Fibroblast of skin of abdomen (primary cell): ENCODE data around the gene SCYL1.
A peak's percentile ranks its signal among the peaks of the same experiment; 100 is the strongest.

ENCODE experiments used
- DNase-seq: peaks from one replicate; pipeline ENCODE4 v3.0.0-alpha.2; 2013

Gene SCYL1

DNA sequence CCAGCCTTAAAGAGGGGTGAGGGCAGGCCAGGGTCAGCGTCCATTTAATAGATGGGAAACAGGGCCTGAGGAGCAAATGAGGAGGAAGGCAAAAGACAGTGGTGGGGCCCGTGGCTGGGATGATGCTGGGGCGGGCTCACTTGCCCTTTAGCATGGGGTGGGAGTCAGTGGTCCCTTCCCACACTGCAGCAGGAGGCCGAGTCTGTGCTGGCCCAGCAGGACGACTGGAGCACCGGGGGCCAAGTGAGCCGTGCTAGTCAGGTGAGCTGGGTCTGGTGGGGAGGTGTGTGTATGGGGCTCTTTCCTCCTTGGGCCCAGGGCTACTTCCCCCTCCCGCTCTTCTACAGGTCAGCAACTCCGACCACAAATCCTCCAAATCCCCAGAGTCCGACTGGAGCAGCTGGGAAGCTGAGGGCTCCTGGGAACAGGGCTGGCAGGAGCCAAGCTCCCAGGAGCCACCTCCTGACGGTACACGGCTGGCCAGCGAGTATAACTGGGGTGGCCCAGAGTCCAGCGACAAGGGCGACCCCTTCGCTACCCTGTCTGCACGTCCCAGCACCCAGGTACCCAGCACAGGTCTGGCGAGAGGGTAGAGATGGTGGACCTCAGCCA, 12.8 kb downstream of the SCYL1 start:
- no peak for DNase-seq

GRCh38 chr11:65538232-65538914, 13.5 kb downstream of the SCYL1 start:
- no peak for DNase-seq

DNA sequence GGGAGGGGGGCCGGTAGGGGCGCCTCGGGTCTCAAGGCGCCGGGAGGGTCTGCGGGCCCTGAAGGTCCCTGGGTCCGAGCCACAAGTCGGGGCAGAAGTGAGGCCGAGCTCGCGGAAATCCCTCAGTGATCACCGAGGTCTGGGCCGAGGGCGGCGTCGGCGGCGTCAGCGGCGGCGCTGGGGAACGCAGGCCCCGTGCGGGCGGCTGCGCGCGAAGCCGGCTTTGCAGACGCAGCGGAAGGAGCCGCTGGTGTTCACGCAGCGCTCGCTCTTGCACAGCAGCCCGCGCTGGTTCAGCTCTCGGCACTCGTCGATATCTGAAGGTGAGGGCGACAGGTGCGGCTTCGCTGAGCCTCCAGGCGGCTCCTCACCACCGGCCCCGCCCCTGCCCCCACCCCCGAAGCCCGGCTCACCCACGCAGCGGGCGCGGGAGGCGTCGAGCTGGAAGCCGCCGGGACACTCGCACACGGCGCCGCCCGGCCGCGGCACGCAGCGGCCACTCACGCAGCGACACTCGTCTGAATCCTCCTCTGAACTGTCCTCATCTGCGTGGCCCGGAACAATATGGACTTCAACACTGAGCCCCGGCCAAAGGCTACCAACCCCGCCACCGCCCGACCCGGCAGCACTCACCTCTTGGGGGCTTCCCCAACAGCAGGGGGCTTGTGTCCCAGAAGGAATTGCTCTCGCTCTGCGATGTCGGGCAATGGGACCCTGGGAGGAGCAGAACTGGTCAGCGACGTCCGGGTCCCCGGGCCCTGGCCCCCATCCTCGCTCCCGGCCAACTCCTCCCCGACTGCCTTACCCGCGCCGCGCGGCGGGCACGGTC, 14.2 kb downstream of the SCYL1 start:
- DNase-seq = no peak

DNA sequence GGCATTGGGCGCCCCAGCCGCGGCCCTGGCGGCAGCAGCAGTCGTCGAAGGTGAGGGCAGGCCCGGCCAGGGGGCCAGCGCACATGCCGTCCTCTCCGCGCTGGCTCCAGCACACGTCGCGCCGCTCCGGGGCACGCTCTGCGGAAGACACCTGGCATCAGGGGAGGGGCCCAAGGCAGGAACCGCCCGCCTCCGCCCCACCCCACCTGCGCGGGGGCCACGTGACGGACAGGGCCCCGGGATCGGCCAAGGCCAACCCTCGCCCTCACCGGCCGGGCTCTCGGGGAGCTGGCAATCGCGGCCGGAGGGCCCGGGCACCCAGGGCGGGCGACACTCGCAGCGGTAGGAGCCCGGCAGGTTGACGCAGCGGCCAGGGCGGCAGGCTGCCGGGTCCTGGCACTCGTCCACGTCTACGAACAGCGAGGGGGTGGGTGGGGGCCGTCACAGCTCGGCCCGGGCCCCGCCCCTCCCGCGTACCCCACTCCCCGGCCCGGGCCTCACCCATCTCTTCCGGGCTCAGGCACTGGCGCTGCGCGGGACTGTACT, 14.9 kb downstream of the SCYL1 start:
- DNase-seq = no peak

GRCh38 chr11:65540290-65541092, 15.6 kb downstream of the SCYL1 start:
- DNase-seq = peak; percentile 84

GRCh38 chr11:65541093-65541982, 16.5 kb downstream of the SCYL1 start:
- no peak for DNase-seq

DNA sequence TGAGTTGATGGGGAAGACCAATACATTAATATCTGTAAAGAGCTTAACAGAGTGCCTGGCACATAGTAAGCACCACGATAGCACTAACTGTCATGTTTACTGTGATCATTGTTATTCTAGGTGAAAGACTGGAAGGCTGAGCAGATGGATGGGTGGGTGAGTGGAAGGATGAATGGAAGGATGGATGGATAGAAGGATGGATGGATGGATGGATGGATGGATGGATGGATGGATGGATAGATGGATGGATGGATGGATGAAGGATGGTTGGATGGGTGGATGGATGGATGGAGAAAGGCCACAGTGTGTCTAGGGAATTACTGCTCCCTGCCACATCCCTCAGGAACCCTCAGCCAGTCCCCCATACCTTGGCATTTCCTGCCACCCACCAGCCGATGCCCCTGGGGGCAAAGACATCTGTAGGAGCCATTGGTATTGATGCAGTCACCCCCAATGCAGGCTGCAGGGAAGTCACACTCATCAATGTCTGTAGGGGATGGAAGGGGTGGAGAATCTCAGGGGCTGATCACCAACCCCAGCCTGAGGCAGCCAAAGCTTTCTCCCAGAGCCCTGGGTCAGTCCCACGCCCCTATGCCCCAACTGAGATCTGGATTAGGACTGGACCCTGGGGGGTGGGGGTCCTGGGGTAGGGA, 18.0 kb downstream of the SCYL1 start:
- no peak for DNase-seq

DNA sequence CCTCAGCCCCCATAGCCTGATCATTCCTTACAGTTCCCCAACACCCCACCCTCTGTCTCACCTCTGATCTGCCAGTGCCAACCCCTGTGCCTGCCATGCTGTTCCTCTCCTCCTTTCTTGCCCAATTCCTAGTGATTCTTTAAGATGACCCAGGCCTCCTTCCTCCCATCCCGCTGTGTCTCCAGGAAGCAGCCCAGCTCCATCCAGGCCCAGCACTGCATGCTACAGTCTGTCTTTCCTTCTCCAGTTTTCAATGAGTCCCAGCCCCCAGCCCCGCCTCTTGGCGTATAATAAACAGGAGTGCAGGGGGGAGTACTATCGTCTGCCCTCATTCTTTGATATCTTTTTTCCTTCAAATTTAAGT, 21.0 kb downstream of the SCYL1 start:
- DNase-seq = no peak

DNA sequence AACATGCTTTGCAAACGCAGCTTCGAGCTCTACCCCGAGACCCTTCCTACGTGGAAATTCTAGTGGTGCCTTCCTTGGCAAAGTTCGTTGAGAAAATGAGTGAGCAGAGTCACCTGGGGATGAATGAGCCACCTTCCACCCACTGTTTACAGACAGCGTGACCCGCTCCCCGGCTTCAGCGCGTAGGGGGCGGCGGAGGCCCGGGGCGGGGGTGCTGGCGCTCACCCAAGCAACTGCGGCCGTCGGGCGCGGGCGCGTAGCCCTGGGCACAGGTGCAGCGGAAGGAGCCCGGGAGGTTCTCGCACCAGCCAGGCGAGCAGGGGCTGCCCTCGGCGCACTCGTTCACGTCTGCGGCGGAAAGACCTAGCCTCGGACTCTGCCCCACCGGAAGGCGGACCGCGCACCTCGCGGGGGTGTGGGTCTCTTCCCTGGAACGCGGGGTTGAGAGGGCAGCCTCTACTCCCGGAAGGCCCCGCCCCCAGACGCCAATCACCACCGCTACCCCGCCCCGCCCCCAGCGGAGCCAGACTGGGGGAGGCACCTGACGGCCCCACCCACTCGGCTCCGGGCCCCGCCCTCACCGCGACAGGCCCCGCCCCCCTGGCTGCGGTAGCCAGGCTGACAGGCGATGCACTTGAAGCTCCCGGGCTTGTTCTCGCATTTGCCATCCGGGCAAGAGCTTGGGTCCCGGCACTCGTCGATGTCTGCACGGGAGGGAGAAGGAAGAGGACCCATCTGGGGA, 21.5 kb downstream of the SCYL1 start:
- no peak for DNase-seq

- DNase-seq = no peak
Observed at GRCh38 chr11:65547446-65548125, 22.7 kb downstream of the SCYL1 start.

- DNase-seq = no peak
Observed at GRCh38 chr11:65548395-65548794, 23.5 kb downstream of the SCYL1 start.

- no peak for DNase-seq
Observed at GRCh38 chr11:65549096-65549495, 24.2 kb downstream of the SCYL1 start.

DNA sequence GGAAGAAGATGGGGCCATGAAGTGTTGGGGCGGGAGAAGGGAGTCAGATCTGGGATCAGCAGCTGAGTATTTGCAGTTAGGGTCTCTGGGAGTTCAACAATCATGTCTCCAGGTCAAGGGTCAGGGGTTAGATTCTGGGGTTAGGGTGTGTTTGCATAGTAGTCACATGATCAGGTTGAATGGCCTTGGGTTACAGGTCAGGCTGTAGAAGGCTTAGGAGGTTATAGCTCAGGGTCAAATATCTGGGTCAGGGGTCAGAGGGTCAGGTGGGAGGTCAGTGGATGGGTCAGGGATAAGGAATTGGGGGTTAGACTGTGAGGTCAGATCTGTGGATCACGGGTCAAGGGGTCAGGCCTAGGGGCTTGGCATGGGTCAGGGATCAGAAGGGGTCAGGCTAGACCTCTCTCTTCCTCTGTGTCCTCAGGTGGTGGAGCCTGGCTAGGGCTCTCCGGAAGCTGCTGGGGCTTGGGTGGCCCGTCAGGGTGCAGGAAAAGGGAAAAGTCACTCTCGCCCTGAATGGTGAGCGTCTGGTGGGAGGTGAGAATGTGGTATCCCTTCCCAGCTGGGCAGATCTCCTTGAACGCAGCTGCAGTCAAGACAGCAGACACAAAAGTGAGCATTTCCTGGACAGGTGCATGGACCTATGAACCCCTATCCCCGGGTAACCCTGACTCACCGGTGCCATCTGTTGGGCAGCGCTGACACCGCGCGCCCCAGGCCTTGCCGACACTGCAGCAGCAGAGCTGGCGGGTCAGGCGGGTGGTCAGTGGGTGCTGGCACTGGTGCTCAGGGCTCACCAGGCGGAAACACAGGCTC, 26.9 kb downstream of the SCYL1 start:
- no peak for DNase-seq

- DNase-seq = no peak
Observed at GRCh38 chr11:65552388-65552951, 27.6 kb downstream of the SCYL1 start.

DNA sequence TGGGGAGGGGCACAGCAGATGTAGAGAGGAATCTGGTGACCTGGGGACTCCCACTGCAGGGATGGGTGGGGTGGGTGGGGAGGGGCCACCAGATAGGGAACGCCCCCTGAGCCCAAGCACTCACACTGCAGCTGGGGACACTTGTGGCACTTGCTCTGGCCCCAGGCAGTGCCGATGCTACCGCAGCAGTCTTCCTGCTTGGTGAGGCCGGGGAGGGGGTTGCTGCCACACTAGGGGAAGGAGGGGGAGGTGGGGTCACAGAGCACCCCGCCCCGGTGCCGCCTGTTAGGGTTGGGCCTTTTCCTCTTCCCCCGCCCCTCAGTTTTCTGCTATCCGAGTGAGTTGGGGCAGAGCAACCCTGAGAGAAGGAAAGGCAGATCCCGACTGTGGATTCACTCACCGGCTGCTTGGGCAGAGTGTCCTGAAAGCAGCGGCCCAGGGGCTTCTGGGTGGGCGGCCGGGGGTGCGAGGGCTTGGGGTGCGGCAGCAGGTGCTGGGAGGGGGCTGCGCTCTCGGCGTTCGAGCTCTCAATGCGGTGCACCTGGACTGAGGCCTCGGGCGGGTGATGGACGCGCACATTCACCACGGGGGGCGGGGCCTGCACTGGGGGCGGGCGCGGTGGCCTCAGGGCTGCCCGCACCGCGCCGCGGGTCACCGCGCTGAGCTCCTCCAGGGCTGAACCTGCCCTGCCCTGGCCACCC, 28.6 kb downstream of the SCYL1 start:
- DNase-seq = no peak

GRCh38 chr11:65554057-65554818, 29.4 kb downstream of the SCYL1 start:
- no peak for DNase-seq

GRCh38 chr11:65554842-65555430, 30.1 kb downstream of the SCYL1 start:
- no peak for DNase-seq
